DMS 273 treated with DMSO at 0.1 percent for 48 hours (cell line): Measurements from ENCODE around the gene CPNE1.

Experiments used
- DNase-seq: peaks from one replicate; lab custom pipeline; 2025; lab: John Stamatoyannopoulos, UW

CPNE1 gene

GRCh38 chr20:35600176-35600992 lies 64.3 kb downstream of the CPNE1 start:
- no peak for DNase-seq

DNA sequence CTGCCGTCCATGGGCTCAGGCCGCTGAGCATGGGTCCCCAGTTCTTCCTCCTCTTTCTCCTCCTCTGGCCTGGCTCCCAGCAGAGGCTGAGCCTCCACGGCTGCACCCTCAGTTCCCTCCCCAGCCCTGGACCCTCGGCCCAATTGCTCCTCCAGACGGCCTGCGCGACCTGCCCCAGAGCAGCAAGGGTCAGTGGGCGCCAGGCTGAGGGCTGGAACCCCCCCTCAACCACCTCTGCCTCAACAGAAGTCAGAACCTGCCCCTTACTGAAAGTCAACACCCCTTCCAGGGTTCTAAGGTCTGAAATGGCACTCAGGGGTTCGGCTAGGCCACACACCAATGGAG lies 65.0 kb downstream of the CPNE1 start:
- no peak for DNase-seq

GRCh38 chr20:35598899-35599775 lies 65.6 kb downstream of the CPNE1 start:
- DNase-seq, result no peak

- no peak for DNase-seq
Measured at GRCh38 chr20:35598476-35598875, 66.2 kb downstream of the CPNE1 start.

- no peak for DNase-seq
Measured at GRCh38 chr20:35597186-35597585, 67.5 kb downstream of the CPNE1 start.

DNA sequence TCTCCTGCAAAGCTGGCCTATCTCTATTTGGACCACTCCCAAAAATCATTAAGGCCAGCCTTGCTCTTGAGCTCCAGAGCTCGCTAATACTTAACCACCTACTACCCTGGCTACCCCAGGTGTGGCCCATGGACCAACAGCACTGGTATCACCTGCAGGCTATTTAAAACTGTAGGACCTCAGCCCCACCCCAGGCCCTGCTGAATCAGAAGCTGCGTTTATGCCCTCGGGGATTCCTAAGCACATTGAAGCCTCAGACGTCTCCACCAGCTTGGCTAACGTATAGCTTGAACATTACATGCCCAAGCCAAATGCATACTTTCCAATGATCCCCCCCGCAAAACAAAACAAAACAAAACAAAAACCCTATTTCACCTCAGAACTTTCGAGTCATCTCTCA lies 68.8 kb downstream of the CPNE1 start:
- DNase-seq, result no peak

- no peak for DNase-seq
Measured at GRCh38 chr20:35595456-35595855, 69.2 kb downstream of the CPNE1 start.

- no peak for DNase-seq
Measured at GRCh38 chr20:35592339-35592974, 72.2 kb downstream of the CPNE1 start.

- no peak for DNase-seq
Measured at GRCh38 chr20:35588397-35588796, 76.3 kb downstream of the CPNE1 start.

GRCh38 chr20:35587436-35587835 lies 77.3 kb downstream of the CPNE1 start:
- DNase-seq, result no peak

DNA sequence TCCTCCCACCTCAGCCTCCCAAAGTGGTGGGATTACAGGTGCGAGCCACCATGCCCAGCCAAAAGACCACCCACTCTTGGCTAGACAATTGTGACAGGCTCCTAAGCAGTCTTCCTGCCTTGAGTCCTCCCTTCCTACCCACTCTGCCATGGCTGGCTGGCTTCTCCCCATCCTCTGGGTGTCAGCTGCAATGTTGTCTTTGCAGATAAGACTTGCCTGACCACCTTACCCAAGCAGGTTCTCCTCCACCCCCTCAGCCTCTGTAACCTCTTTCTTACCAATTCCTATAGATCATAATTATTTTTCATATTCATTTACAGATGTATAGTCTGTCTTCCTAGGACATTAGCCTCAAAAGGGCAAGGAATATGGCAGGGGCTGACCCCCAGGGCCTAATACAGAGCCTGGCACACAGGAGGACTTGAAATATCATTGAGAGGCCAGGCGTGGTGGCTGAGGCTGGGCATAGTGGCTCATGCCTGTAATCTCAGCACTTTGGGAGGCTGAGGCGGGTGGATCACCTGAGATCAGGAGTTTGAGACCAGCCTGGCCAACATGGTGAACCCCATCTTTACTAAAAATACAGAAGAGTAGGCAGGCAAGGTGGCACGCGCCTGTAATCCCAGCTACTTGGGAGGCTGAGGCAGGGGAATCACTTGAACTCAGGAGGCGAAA lies 77.8 kb downstream of the CPNE1 start:
- DNase-seq, result no peak

- DNase-seq, result no peak
Measured at GRCh38 chr20:35583636-35584560, 80.8 kb downstream of the CPNE1 start.

DNA sequence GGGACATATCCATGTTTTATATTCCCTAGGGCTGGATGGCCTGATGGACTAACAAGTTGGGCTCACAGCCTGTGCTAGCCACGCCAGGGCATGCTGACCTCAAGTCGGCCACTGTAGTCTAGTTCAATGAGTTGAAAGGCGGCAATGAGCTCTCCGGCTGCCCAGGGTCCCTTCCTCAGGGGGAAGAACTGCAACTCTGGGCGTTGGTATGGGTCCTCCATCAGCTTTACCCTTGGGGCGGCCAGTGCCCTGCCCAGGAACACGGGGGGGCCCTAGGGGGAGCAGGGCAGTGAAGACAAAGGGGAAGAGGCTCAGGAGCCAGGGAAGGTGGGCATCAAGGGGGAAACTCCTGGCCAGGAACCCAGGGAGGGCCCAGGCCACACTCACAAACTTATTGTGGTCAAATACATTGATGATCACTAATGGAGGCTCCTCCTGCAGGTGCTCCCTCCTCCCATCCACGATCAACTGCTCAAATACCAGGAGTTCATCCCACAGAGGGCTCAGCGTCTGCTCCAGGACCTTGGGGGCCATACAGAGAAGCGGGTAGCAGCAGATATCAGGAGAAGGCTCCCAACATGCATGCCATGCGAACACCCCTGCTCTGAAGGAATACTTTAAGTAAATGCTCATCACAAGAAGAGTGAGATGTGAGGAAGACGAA lies 81.8 kb downstream of the CPNE1 start:
- DNase-seq, result no peak

DNA sequence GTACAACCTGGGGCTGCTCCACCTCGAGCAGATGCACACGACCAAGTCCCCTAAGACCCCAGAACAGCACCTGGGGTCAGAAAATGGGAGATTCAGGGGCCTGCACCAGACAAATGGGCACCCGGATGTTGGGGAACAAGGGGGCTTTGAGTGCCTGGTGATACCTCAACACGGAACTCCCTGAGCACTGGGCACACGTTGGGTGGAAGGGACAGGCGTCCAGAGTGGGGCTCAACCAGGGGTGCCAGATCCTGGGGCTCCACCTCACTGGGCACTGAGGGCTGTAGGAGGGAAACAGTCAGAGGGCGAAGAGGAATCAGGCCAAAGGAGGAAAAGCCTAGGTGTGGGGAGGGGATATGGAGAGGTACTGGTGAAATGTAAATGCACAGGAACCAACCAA lies 82.6 kb downstream of the CPNE1 start:
- DNase-seq, result no peak

DNA sequence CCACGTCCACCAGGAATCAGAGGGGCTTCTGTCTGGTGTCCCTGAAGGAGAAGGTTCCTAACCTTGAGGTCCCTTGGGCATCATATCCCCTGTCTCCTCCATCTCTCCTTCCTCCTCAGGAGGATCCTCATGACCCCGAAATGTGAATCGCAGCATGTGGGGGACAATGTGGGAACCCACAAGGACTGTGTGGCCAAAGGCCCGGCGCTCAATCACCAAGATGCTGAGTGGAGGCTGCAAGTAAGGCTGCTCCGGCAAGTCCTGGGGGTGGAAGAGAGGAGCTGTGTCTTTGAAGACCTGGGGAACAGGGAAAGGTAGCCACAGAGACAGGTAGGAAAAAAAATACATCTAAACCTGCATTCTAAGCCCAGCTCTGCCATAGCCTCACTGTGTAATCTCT lies 85.5 kb downstream of the CPNE1 start:
- DNase-seq, result no peak

DNA sequence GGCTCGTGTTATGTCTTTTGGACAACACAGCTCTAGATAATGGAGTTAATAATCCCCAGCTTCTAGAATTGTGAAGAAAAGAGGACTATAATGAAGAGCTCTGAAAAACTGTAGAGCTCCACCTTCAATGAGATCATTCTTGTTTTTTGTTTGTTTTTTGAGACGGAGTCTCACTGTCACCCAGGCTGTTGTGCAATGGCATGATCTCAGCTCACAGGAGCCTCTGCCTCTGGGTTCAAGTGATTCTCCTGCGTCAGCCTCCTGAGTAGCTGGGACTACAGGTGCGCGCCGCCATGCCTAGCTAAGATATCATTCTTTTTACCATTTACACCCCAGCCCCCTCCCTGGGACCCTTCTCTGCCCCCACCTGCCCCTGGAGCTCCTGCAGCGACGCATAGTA lies 86.2 kb downstream of the CPNE1 start:
- DNase-seq, result no peak

DNA sequence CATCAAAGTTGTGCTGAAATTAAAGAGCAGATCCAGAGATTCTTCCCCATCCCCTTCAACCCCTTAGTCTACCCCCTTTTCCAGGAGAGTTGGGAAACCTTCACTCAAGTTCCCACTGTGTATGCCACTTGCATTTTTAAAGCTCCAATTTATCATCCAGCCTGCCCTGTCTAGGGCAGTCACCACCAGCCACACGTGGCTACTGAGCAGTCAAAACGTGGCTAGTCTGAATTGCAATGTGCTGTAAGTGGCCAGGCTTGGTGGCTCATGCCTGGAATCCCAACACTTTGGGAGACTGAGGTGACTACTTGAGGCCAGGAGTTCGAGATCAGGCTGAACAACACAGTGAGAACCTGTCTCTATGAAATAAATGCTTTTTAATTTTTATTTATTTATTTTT lies 87.9 kb downstream of the CPNE1 start:
- DNase-seq, result no peak
